Umbilical cord (tissue), 2 donors: ENCODE data around the gene FGF6. TPM values are rescaled to one million over a fixed set of nuclear protein-coding genes. Genes with fewer than 3 reads are reported as not detected.
"Not testable (repeated sequence)": the region's sequence is repeated elsewhere in the genome, so short reads cannot be mapped to it uniquely, and the experiment has no call there.

ENCODE experiments used
- DNase-seq: peaks from one replicate; pipeline ENCODE4 v3.0.0-alpha.2; 2015; ENCODE audit warnings: low spot score
- total RNA-seq: library from RNA; depleted of rRNA; stranded (reverse); fragments of >200 nt; gene quantifications from one replicate; pipeline ENCODE4 v1.2.3, GENCODE V29; 2014; ENCODE audit warnings: low replicate concordance; ENCODE audit not compliant: insufficient read depth

Gene FGF6
- total RNA-seq, 1 donor from 2014 or later, result 1.4 TPM

GRCh38 chr12:4420138-4420670 lies 25.4 kb downstream of the FGF6 start:
- DNase-seq, result peak; percentile 84

DNA sequence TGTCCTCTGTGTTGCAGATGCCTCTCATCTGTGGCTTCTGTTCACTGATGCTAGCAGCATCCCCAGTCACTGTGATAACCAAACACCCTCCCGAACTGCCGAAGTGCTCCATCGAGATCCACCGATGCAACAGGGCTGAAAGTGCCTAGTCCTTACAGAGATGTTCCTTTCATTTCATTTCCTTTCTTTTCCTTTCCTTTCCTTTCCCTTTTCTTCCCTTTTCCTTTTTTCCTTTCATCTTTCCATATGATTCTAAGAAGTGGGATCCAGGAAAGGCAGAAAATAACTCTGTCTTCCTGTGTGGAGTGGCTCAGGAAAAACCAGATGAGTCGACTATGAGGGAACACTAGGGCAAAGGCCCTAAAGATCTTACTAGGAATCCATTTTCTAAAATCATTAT lies 26.7 kb downstream of the FGF6 start:
- no peak for DNase-seq

GRCh38 chr12:4417936-4418335 lies 27.7 kb downstream of the FGF6 start:
- DNase-seq, result peak; percentile 90

DNA sequence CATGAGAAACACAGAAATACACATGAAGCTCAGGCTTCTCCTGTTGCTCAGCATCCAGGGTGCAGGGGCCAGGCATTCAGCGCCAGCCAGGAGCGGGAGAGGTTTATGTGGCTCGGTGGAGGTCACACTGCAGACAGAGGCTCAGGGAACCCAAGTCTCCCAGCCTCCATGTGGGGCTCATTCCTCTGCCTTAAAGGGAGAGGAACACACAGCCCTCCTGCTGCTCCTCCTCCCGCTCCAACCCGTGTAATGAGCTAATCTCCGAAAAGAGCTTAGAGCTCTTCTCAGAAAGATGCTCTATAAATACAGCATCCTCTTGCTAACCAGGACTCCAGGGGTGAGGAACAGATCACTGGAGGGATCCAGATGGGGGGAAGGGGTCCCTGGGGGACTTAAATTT lies 28.2 kb downstream of the FGF6 start:
- DNase-seq, result peak; percentile 91

DNA sequence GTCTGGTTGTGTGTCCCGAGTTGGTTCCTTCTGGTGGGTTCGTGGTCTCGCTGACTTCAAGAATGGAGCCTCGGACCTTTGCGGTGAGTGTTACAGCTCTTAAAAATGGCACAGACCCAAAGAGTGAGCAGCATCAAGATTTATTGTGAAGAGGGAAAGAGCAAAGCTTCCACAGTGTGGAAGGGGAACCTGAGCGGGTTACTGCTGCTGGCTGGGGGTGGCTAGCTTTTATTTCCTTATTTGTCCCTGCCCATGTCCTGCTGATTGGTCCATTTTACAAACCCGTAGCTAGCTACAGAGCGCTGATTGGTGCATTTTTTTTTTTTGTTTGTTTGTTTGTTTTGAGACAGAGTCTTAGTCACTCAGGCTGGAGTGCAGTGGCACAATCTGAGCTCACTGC lies 29.3 kb downstream of the FGF6 start:
- DNase-seq, result no peak

DNA sequence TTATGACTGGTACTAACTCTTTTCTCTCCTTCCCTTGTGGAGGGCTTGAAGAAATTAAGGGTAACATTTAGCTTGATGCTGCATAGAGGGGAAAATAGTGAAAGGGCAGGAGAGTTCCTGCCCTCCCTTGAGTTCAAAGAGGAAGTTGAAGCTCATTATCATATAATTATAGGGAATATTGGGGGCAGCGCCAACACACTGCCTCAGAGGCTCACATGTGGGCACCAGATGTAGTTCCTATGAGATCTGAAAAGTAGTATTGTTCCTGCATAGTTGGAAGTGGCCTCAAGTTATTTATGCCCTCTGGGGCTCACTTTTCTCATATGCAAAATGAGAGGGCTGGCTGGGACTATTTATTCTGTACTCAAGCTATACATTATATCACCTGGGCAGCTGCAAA lies 33.1 kb downstream of the FGF6 start:
- DNase-seq, result no peak

DNA sequence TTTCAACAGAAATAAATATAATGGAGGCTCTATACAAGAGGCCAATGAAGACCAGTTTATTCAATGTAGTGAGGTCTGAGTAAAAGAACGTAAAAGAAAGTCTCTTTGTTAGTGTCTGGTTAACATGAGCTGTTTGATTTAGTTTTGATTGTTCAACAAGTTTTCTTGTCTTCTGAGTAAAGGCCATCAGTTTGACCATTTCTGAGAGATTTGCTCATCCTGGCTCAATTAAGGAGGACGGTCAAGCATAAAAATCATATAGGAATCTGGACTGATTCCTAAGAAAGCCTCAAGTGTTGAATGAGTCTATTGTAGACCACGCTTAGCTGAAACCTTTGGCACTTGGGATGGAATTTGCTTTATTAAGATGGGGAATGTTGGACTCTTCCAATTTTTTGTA lies 33.6 kb downstream of the FGF6 start:
- no peak for DNase-seq

DNA sequence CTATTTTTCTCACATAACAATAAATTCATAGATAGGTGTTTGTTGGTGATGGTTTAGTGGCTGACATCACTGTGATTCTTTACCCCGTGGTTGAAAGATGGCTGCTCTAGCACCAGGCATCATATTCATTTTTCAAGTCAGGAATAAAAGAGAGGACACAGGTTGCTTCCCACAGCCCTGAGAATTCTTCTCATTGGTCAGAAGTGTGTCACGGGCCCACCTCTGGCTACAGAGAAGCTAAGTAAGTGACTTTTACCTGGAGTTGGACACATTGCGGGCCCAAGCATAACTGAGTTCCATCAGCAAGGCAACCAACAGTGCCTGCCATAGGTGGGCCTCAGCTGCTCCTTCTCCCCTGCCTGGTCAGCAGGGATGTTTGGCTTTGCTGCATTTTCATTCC lies 38.5 kb downstream of the FGF6 start:
- DNase-seq, result no peak

DNA sequence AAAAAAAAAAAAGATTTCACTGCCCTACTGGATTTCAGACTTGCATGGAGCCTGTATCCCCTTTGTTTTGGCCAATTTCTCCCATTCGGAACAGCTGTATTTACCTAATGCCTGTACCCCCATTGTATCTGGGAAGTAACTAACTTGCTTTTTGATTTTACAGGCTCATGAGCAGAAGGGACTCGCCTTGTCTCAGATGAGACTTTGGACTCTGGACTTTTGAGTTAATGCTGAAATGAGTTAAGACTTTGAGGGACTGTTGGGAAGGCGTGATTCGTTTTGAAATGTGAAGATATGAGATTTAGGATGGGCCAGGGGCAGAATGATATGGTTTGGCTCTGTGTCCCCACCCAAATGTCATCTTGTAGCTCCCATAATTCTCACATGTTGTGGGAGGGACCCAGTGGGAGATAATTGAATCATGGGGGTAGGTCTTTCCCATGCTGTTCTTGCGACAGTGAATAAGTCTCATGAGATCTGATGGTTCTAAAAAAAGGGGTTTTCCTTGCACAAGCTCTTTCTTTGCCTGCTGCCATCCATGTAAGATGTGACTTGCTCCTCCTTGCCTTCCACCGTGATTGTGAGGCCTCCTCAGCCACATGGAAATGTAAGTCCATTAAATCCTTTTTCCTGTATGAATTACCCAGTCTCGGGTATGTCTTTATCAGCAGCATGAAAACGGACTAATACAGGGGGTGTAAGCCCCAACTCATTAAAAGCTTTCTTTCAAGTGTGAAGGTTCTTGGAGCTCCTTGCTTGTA lies 40.6 kb downstream of the FGF6 start:
- DNase-seq, result not testable (repeated sequence)

GRCh38 chr12:4402996-4403395 lies 42.6 kb downstream of the FGF6 start:
- no peak for DNase-seq

- DNase-seq, result no peak
These were observed 44.5 kb downstream of the FGF6 start for GRCh38 chr12:4401117-4401516.

- DNase-seq, result no peak
These were observed 49.8 kb downstream of the FGF6 start for GRCh38 chr12:4395818-4396217.

DNA sequence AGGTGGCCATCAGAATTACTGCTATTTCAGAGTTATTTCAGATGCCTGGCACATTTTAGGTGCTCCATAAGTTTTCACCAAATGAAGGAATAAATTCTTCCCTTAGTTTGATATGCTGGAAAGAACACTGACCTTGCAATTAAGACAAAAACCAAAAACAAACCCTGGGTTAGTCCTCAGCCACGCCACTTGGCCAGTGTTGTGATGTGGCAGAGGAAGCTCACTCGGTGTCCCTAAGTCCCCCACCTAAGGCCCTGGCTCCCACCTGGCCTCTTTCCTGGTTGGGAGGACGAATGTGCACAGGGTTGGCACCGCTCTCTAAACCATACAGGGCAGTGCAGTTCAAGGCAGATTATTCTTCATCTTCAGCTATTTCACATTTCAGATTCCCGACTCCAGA lies 52.4 kb downstream of the FGF6 start:
- DNase-seq, result no peak

DNA sequence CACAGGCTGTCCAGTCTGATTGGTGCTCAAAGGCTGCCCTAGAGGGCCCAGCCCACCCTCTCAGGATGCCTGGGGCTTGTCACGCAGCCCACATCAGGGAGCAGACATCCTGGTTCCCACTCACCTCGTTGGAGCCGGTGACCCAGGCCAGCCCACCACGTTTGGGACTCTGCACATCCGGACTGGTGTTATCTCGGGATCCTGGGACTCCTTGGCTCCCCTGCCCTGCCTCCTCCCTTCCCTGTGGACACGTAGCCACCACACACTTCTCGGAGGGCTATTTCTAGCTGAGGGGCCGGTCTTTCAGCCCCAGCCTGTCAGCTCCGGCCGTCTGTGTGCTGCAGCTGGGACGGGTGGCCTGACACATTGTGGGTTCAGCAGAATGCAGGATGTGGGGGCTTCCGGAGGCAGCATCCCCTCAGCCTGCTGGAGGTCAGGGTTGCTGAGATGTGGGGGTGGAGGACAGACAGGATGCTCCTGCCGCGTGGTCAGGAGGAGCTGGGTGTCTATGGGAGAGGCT lies 53.3 kb downstream of the FGF6 start:
- DNase-seq, result no peak

DNA sequence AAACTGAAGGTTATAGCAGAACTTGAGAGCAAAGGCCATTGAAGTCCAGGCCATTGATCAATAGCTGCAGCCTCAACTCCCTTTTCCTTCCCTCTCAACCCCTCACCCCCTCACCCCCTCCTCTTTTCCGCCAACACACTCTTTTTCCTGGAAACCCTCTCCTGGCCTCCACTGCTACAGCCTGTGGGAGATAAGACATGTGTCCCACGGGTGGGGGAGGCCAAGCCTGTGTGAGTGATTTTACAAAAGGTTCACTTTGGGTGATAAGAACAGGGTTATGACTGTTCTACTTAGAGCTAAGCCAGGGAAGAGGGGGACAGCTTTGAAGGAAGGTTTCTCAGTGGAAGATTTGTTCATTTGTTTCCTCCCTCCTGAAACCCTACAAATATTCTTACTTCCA lies 57.0 kb downstream of the FGF6 start:
- peak; percentile 7 for DNase-seq

DNA sequence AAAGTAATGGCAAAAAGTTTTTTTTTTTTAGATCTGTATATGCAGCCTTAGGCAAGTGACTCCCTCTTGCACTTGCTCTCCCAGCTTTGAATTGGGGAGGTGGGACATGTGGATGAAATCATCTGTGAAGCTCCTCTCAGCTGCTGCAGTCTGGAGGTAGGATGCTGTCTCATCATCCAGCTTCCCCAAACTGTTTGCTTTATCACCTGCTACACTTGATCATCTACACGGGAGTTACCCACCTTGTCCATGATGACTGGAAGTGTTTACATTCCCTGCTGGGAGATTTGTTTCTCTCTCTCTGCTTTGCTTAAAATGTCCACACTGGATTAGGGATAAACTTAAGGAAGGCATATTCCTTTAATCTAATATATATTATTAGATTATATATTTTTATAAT lies 57.6 kb downstream of the FGF6 start:
- DNase-seq, result no peak

DNA sequence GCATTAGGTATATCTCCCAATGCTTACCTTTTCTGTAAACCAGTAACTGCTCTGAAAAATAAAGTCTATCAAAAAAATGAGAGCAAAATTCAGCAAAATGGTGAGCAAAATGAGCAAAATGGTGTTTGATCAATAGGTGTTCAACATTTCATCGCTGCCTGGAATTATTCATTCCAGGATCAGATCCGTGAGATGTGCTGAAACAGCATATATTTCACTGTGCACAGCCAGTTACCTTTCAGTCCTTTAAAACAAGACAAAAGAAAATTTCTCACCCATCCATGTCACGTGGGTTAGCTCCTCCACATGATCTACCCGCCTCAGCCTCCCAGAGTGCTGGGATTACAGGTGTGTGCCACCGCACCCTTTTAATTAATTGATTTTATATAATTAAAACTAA lies 58.0 kb downstream of the FGF6 start:
- DNase-seq, result no peak

DNA sequence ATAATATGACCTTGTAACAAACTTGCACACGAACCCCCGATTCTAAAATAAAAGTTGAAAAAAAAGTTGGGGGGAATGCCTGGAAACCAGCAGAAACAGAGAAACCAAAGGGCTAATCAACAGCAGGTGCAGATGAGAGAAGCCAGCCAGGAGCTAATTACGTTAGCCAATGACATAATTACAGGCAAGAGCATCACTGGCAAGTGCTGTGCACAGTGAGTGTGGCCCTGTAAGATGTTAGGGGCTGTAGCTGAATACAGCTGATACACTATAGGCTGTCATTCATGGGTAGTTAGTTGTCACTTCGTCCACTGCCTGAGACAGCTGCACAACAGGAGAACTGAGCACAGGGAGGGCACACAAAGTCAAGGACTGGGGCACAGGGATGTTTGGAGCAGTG lies 58.8 kb downstream of the FGF6 start:
- DNase-seq, result no peak

Other genes with a start within 250 kb of the FGF6 start
- 562 TPM for gene CCND2, start 172.1 kb downstream of the FGF6 start, total RNA-seq
- gene TIGAR, start 124.6 kb downstream of the FGF6 start, total RNA-seq, result 6.3 TPM
- gene FGF23, start 66.1 kb downstream of the FGF6 start, total RNA-seq, result 4.3 TPM
- 3.4 TPM for gene RAD51AP1, start 93.1 kb upstream of the FGF6 start, total RNA-seq
- gene DYRK4, start 116.4 kb upstream of the FGF6 start, total RNA-seq, result 19.7 TPM
- 5.1 TPM for gene AKAP3, start 203.2 kb upstream of the FGF6 start, total RNA-seq
- gene NDUFA9, start 203.3 kb upstream of the FGF6 start, total RNA-seq, result 20.7 TPM